Activated CD8-positive, alpha-beta memory T cell treated with anti-CD3 and anti-CD28 coated beads, Interleukin-2, amount 50 U/mL, for 24 hours (primary cell): ENCODE results near the gene HOXA2.

ENCODE experiments used
- DNase-seq: peaks from one replicate; pipeline ENCODE4 v3.0.0-alpha.2; 2020; ENCODE audit errors: extremely low read depth

The HOXA2 gene

DNA sequence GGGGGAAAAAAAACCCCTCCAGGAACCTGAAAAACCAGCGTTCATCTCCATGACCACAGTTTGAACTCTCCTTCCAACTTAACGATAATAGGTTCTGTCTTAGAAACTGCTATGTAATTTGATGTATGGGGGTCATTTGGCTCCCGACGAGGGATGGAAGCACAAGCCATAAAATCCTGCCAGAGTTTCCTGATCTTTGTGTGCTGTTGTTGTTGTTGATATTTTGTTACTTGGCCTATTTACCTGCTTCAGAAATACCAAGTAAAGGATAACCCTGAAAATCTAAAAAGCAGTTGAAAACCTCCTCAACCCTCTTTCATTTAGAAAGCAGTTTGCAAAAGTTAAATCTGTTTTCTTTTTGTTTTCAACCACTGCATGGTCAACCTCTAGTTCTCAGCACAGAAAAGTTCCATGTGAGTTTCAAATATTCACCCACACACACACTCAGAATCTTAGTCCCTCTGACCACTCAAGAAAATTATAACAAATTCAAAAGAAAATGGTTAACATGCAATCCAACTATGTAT lies 9.3 kb upstream of the HOXA2 start:
- no peak for DNase-seq

DNA sequence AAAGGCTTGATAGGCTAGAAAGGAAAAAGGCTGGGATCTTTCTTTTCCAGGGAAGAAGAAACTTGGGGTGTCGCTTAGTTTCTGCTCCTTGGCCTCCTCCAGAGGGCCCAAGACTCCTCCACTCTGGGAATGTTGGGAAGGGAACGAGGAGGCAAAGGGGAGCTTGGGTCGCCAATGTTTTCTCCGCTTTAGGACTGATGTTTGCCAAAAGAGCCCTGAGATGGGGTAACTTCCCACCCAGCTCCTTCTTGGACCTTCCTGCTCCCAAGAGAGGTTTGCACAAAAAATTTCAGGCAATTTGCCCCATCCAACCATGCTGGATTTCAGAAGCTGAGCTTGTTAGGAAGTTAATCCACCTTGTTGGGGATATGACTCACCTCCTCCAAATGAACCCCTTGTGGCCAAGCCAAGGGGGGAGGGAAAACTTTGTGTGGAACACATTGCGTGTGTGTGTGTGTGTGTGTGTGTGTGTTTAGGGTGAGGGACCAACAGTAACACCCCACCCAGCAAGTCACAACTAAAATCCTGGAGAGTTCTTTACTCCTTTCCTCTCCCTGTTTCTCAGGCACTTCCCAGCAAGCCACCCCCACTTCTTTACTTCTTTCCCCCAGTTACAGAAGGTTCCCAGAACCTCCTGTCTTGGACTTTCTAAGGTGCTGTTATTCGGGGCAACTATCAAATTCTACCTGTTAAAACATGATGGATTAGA lies 8.7 kb upstream of the HOXA2 start:
- no peak for DNase-seq

DNA sequence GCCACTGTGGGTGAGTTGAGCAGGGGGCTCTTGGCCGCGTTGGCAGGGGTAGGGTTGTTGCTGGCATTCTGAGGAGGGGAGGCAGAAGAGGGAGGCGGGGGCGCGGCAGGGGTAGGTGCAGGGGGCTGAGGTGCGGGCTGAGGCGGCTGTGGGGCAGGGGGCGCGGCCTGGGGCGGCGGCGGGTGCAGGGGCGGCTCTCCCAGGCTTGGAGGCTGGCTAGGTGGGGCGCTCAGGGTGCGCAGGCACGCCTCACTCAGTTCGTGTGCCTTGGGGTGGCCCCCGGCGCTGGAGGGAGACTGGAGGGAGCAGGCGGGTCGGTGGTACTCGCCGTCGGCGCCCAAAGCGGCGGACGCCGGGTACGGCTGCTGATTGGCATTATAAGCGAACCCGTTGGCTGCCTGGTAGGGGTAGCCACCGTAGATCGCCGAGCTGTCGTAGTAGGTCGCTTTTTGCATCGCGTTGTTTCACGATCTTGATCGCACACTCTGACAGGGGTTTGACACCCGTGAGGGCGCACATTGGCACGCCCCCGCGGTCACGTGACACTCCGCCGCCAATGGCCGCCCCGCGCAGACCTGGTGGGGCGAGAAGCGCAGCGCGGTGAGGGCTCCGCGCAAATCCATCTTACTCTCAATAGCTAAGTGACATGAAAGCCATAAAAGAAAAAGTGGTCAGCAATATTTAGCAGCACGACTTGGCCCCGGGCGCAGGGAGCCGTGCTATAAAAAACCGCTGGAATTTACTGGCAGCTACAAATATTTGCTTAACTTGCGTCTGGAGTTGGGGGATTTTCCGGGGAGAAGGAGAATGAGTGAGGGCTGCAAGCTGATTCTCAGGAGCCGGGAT lies 7.9 kb upstream of the HOXA2 start:
- no peak for DNase-seq

DNA sequence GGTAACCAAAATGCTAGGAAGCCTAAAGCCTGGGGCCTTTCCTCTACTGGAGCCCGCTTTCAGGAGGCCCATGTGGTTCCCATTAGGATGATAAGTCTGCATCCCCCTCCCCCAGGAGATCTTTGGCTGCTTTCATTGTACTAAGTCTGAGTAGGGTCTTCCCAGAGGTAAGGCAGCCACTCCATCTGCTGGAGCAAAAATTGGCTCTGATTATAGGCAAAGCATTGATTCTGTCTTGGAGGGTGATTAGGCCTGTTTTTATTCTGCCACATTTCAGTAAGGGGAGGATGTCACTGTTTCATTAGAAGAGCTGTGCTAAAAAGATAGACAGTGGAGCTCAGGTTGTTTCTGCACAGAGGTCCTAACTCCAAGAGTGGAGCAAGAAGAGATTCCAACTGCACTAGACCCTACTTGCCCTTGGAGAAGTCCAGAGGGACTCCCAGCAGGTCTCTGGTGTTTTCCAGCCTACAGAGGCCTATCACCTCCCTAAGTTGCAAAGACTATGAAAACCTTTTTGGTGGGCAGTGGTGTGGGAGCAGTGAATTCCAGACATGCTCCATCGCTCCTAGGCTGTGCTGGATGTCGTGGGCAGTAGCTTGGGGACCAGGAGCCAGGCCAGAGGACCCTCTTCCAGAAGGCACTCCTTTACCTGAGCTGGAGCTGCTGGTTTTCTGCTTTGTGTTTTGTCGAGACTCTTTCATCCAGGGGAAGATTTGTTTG lies 7.1 kb upstream of the HOXA2 start:
- DNase-seq: no peak

DNA sequence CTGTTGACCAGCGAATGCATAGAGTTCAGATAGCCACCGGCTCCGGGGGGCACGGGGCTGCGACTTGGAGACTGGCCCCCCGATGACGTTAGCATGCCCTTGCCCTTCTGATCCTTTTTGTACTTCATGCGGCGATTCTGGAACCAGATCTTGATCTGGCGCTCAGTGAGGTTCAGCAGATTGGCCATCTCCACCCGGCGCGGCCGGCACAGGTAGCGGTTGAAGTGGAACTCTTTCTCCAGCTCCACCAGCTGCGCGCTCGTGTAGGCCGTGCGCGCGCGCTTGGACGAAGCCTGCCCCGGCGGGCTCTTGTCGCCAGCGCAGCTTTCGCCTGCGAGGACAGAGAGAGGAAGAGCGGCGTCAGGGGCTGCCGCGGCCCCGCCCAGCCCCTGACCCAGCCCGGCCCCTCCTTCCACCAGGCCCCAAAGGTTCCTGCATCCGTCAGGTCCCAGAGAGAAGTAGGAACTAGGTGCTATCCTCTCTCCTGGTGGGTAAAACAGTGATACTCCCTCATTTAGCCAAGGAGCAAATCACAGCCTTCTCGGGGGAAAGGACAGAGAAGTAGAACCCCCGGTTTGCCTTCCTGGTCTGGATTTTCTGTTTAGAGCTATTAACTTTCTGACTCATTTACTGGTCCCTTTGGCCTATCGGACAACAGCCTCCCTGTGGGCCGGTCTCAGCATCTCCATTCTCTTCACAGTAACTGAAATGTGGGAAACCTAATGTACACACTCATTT lies 6.1 kb upstream of the HOXA2 start:
- no peak for DNase-seq

DNA sequence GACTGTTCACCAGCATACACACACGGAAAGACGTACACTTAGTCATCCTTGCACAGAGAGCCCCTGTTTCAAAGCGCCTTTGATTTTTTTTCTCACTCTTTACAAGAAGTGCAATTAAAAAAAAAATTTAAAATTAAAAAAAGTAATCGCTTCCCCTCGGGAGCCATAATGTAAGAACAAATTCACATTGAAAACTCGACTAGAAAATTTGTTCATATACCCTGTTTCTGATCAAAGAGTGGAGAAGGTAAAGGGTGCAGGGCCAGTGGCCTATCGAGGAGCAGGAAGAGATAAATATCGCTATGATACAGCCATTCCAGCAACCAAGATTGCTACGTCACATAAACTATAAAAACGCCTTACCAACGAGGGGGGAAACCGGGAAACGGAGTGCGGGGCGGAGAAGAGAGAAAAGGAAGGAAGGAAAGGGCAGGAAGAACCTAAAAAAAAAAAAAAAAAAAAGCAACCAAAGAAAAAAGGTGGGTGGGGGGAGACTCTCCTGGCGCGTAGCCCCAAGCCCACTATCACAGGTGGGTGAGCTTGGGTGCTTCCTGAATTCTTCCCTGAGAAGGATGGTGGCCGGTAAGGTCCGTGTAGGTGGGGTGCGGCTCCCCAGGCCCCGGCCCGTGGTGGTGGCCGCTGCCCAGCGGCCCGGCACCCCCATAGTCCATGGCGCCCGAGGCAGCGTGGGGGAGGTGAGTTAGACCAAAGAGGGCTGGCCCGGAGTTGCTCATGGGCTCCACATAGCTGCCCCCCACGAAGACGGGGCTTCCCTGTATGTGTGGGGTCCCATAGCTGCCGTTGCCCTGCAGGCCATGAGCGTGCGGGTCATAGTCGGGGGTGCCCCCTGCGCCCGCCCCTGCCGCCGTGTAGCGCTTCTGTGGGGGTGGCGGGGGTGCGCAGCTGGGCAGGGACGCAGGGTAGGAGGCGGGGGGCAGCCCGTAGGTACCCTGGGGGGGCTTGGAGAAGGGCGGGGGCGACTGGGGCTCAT lies 5.2 kb upstream of the HOXA2 start:
- no peak for DNase-seq

DNA sequence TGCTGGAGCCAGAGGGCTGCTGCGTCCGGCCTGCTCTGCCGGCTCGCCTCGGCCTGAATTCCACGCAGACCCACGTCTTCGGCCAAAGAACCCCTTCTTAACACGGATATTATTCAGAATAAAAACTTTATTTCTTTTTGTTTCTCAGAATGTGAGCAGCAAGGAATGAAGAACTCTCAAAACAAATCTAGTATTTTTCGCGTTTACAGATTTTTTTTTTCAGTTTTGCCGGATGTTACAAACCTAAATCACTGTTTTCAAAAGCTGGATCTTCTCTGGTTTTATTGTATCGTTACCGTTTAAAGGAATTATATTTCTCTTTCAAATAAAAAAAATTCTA lies 4.4 kb upstream of the HOXA2 start:
- no peak for DNase-seq

DNA sequence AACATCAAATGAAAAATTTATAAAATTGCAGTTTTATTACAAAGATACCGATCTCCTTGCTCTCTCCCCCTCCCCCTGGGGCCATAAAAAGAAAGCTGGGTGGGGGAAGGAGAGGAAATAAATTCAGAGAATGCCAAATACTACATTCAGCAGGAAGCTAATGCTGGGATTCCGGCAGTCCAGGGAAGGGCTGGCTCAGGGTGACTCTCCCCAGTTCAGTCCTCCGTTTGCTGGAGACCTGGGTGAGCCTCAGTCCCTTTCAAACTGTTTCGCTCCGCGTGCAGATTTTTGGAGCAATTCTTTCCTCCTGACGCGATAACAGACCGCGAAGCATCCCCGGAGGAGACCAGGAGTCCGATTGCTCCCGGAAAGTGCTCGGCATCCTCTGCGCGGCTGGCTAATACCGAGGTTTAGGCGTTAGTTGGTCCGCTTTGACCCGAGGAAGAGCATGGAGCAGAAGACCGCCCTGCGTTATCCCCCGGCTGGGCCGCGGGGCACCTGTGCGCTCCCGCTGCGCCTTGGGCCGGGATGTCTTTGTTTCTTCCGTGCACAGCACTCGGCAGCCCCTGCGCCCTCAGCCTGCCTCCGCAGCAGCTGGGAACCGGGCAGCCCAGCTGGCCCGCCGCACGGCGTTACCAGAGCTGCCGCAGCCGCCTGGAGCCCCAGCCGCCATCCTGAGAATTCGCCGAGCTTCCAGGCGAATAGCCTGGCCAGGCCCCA lies 3.9 kb upstream of the HOXA2 start:
- DNase-seq: no peak

DNA sequence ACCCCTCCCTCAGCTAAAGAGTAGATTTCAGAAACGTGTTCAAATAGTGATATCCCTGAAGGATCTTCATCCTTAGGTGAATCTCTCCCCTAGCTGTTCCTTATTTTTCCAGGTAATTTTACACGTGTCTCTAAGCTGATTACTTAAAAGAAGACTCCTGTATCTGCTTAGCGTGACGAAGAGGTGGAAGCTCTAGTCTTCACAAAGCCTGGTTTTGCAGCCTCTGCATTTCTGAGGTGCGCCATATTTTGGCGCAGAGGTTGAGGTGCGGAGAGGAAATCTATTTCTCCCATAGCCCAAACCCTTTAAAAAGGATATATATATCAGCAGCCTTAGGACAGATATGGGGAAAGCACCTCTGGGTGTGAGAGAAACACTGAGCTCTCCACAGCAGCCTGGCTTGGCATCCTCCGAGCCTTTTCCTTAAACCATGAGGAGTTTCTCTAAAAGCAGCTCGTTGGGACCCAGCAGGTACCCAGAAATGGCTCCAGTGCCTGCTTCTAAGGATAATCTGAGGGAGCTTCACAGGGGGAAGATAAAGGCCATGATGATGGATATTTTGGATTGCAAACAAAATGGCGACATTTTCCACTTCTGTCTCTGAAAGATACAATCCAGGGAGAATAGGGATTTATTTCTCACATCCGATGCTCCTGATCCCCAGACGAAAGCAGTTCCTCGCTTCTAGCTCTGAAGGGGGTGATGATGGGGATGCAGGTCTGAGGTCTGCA lies 3.0 kb upstream of the HOXA2 start:
- DNase-seq: no peak

DNA sequence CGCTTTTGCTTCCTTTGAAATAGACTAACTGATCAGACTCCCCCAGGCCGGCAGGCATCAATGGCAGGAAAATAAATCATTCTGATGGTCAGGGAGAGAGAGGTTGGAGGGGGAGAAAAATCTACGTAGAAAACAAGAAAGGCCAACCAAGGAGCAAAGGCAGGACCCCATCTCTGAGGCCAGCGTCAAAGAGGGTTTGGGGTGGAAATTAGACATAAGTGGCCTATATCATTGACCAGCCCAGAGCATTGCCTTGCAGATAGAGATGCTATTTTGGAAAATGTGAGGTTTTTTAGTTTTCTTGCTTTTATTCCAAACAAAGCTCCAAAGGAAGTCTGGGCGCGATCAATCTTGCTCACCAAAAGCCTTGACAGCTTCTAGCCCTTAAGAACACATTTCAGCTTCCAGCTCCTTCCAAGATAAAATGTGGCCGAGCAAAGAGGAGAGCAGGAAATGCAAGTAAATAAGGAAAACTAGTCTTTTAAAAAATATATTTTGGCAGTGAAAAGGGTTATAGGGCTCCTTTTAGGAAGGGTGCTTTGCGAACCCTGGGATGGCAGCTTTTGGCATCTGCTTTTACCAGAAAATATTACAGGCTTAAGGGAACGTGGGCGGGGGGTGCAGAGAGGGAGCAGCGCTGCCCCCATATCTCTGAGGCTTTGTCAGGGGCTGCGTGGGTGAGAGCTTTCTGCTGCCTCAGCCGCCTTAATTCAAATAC lies 2.0 kb upstream of the HOXA2 start:
- no peak for DNase-seq

DNA sequence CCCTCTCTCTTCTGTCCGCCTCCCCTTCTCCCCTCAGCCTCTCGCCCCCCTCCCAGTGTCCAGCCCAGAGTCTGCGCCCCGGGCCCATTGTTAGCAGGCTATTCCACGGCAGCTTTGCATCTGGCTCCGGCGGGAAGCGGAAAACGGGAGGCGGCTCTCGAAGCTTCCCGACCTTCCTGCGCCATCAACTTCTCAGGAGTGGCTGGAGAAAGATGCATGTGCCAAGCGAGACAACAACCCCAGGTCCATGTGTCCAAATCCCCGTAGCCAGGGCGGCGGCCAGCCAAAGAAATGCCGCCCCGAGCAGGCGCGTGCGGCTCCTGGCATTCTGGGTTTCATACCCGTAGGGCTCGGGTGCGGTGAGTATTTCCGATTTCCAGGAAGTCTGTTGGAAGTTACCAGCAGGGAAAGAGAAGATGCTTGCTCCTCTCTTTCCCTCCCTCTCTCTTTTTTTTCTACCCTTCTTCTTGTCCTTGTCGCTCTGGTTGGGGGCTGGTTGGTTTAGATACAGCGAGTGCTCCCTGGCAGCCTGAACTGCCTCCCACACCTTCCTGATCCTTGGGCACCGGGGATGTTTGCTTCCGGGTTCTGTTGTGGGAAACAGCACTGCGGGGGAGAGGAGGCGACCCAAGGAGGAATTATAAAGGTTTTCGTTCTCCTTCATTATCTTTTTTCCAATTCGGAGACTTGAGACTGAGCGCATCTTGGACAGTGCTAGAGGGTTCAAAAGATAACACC lies 1.2 kb upstream of the HOXA2 start:
- DNase-seq: no peak

DNA sequence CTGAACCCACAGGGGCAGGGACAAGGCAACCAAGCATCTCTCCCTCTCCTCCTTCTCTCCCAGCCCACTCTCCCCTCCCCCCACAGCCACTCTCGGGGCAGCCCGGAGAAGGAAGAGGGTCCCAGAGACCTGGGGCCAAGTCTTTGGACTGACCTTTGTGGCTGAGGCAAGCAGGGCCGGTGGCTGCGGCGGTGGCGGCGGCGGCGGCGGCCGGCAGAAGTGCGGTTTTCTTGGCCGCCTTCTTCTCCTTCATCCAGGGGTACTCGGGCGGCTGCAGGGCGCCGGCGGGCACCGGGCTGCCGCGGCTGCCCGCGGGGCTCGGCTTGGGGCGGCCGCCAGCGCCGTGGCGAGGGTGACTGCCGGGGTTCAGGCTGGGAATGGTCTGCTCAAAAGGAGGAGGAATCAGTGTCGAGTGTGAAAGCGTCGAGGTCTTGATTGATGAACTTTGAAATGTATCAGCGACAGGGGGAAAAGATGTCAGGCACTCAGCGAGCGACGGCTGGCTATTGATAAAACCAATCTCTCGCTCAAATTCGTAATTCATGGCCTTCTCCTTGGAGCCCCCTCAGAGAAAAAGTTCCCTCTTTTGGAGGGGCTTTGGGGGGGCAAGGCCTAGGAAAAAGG lies 414 bp downstream of the HOXA2 start:
- DNase-seq: no peak

DNA sequence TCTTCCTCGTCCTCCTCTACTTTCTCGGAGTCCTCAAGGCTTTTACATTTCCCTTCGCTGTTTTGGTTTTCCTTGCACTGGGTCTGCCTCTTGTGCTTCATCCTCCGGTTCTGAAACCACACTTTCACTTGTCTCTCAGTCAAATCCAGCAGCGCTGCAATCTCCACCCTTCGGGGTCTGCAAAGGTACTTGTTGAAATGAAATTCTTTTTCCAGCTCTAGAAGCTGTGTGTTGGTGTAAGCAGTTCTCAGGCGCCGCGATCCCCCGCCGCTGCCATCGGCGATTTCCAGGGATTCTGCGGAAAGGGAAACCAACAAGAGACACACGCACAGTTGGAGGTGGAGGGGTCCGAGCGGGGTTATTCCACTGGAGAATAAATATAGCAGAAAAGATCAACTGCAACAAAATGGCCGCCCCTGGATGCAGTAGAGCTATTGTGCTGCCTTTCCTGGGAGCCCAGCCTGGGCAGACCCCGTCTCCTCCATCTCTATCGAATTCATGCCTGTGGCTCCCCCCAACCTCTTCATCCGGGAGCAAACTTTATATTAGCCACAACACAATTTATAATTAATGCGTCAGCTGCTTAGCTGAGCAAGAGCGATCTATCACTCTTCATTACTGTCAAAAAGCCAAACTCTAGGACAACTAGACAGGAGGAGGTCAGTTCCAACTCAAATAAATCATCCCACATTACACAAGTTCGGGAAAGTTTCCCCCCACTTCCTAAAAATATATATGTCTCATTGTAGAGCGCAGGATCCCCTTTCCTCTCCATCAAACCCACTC lies 1.1 kb downstream of the HOXA2 start:
- no peak for DNase-seq

DNA sequence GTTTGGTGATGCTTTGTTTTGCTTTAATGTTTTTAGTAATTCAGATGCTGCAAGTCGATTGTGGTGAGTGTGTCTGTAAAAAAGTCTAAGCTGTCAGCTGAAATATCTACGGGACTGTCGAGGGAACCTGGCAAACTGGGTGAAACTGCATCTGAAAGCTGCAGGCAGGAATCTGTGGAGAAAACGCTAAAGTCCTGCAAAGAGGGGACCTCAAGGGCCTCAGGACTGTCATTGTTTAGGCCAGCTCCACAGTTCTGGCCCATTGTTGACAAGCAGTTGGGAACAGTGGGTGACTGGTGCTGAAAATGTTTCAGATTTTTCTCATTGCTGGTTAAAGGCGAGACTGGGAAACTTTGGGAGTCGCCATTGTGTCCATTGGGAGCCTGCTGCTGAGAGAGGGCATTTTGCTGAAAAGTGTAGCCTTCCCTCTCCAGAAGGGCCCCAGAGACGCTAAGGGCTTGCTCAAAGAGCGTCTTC lies 1.8 kb downstream of the HOXA2 start:
- no peak for DNase-seq

DNA sequence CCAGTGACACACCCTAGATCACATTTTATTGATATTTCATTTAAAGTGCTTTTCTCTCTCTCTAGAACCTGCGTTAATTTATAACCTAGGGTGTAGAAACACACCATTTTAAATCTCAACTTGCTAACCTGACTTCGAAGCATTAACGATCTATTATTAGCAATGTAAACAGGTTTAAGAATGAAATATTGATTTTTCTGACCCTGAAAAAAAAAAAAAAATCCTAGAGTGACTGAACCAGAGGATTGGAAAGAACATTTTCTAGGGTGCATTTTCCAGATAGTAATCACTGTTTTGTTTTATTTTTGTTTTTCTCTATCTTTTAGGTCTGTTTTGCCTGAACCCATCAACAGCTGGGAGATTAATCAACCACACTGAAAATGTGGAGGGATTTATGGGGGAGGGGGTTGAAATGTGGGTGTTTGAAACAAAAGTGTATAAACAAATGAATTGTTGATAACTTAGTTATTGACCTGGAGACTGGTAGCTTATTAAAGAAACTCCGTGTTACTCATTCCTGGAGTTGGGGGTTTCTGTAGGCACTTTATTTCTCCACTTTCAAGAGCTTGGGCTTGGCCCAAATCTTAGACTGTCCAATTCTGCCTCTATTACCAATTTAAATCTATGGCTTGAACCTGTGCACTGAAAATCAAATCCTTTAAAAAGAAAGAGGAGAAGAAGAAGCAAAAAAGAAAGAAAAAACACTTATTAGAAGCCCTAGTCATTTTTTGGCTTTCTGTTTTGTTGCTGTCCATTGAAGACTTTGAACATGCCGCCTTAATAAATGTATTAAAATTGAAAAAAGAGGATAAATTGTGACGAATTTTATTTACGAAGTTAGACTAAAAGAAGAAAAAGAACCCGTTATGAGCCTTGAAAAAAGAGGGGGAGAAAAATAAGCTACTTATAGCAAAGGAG lies 2.8 kb downstream of the HOXA2 start:
- DNase-seq: no peak
